EL (cell line): ENCODE data around the gene AKTIP.
"Not testable (repeated sequence)": the region's sequence is repeated elsewhere in the genome, so short reads cannot be mapped to it uniquely, and the experiment has no call there.

Experiments
- DNase-seq: peaks from one replicate; pipeline ENCODE4 v3.0.0-alpha.2; 2016

AKTIP gene

GRCh38 chr16:53502331-53503269, at the start of gene AKTIP:
TSS of gene AKTIP (minus strand) at chr16:53503209. CDS start at chr16:53500259, 2,950 bp downstream.
- DNase-seq = peak; percentile 41

GRCh38 chr16:53549970-53550690, 47.1 kb upstream of the AKTIP start:
- peak; percentile 78 for DNase-seq

- DNase-seq = no peak
These were observed 44.0 kb upstream of the AKTIP start for GRCh38 chr16:53546988-53547391.

GRCh38 chr16:53545433-53545832, 42.4 kb upstream of the AKTIP start:
- no peak for DNase-seq

- no peak for DNase-seq
These were observed 39.3 kb upstream of the AKTIP start for GRCh38 chr16:53542283-53542682.

GRCh38 chr16:53541326-53541725, 38.3 kb upstream of the AKTIP start:
- DNase-seq = no peak

- DNase-seq = not testable (repeated sequence)
These were observed 37.0 kb upstream of the AKTIP start for GRCh38 chr16:53539759-53540718.

GRCh38 chr16:53539346-53539745, 36.3 kb upstream of the AKTIP start:
- not testable (repeated sequence) for DNase-seq

GRCh38 chr16:53537626-53538025, 34.6 kb upstream of the AKTIP start:
- DNase-seq = no peak

- DNase-seq = no peak
These were observed 31.2 kb upstream of the AKTIP start for GRCh38 chr16:53534206-53534605.

GRCh38 chr16:53530741-53531140, 27.7 kb upstream of the AKTIP start:
- DNase-seq = no peak

- no peak for DNase-seq
These were observed 27.0 kb upstream of the AKTIP start for GRCh38 chr16:53530046-53530445.

- DNase-seq = no peak
These were observed 26.5 kb upstream of the AKTIP start for GRCh38 chr16:53529513-53529912.

- DNase-seq = no peak
These were observed 25.8 kb upstream of the AKTIP start for GRCh38 chr16:53528797-53529196.

GRCh38 chr16:53523971-53524548, 21.1 kb upstream of the AKTIP start:
- DNase-seq = no peak

GRCh38 chr16:53523126-53523804, 20.3 kb upstream of the AKTIP start:
- DNase-seq = no peak

- DNase-seq = no peak
These were observed 16.5 kb upstream of the AKTIP start for GRCh38 chr16:53519417-53520091.

GRCh38 chr16:53518550-53519416, 15.8 kb upstream of the AKTIP start:
- peak; percentile 59 for DNase-seq

GRCh38 chr16:53517851-53518250, 14.8 kb upstream of the AKTIP start:
- no peak for DNase-seq

GRCh38 chr16:53515811-53516210, 12.8 kb upstream of the AKTIP start:
- no peak for DNase-seq
